Mammary microvascular endothelial cell (primary cell): ENCODE results near the gene WNT2. TPM values are rescaled to one million over a fixed set of nuclear protein-coding genes. Genes with fewer than 3 reads are reported as not detected.

Experiments
- total RNA-seq: library from RNA; depleted of rRNA; stranded (reverse); fragments of >200 nt; gene quantifications from 2 replicates; pipeline ENCODE4 v1.2.3, GENCODE V29; 2015

Gene WNT2
- total RNA-seq, result not detected in 2 replicates

GRCh38 chr7:117322741-117323304 is at the start of gene WNT2:
WNT2 (minus strand) TSS chr7:117323058; CDS start chr7:117322989, 69 bp downstream.

Other genes starting within 250 kb of the WNT2 start
- gene ASZ1, start 104.4 kb upstream of the WNT2 start, total RNA-seq, result not detected in 2 replicates
- 1.7 TPM in 1 of 2 replicates, not detected in the other for gene CFTR, start 157.0 kb upstream of the WNT2 start, total RNA-seq